ENCODE data around the gene DCST1.

DNA sequence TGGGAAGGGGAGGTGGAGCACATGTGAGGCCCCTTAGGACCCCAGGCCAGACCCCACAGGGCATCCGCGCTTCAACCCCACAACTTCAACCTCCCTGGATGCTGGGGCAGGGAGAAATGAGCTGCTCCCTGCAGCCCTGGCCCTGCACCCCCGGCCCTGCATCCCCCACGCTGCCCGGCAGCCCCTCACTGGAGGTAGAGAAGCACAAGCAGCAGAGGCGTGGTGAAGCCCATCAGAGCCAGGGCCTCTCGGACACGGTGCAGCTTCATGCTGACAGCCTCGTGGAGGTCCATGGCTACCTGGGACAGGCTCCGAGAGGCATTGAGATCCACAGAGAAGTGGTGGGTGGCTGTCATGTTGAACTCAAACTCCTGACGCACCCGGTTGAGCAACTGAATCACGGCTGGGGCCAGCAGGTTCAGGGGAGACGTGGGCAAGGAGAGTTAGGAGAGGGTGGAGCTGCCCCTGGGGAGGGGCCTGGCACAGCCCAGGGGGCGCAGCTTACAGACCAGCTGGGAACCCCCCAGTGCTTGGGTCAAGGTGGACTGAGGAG is 3.3 kb upstream of the DCST1 start:
- TF ChIP-seq, protein P1, sequence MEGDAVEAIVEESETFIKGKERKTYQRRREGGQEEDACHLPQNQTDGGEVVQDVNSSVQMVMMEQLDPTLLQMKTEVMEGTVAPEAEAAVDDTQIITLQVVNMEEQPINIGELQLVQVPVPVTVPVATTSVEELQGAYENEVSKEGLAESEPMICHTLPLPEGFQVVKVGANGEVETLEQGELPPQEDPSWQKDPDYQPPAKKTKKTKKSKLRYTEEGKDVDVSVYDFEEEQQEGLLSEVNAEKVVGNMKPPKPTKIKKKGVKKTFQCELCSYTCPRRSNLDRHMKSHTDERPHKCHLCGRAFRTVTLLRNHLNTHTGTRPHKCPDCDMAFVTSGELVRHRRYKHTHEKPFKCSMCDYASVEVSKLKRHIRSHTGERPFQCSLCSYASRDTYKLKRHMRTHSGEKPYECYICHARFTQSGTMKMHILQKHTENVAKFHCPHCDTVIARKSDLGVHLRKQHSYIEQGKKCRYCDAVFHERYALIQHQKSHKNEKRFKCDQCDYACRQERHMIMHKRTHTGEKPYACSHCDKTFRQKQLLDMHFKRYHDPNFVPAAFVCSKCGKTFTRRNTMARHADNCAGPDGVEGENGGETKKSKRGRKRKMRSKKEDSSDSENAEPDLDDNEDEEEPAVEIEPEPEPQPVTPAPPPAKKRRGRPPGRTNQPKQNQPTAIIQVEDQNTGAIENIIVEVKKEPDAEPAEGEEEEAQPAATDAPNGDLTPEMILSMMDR (conservative IDR thresholded peaks at IDR 0.05): no peak
- TF ChIP-seq EZH2 (IDR thresholded peaks at IDR 0.05; ENCODE audit: low read depth): no peak
